Myocyte (in vitro differentiated cells): ENCODE results near the gene TEAD2. TPM values are rescaled to one million over a fixed set of nuclear protein-coding genes. Genes with fewer than 3 reads are reported as not detected.
A peak's percentile ranks its signal among the peaks of the same experiment; 100 is the strongest.
"Not testable (repeated sequence)": the region's sequence is repeated elsewhere in the genome, so short reads cannot be mapped to it uniquely, and the experiment has no call there.

Experiments
- DNase-seq: peaks from one replicate; pipeline ENCODE4 v3.0.0-alpha.2; 2012; ENCODE audit warnings: low read depth
- total RNA-seq: library from RNA; depleted of rRNA; stranded (reverse); fragments of >200 nt; gene quantifications from 2 replicates; pipeline ENCODE4 v1.2.3, GENCODE V29; 2014

TEAD2 gene
- total RNA-seq, 1 donor from 2014 or later = 43.8 TPM

DNA sequence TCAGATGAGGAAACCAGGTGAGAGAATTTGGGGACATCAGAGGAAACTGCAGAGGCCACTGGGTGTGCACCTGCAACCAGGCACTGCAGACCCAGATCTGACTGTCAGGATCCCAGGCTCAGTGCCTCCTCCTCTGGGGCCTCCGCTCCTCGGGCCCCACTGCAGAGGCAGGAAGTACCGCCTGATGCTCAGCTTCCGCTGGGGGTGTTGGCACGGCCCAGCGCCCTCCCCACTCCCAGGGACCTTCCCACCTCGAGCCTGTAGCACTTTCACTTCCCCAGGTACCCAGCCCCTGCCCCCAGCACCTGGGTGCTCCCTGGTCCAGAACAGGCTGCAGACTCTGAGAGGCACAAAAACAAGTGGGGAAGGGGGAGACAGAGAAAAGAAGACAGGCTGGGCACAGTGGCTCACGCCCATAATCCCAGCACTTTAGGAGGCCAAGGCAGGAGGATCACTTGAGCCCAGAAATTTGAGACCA lies 28.4 kb downstream of the TEAD2 start:
- DNase-seq = no peak

DNA sequence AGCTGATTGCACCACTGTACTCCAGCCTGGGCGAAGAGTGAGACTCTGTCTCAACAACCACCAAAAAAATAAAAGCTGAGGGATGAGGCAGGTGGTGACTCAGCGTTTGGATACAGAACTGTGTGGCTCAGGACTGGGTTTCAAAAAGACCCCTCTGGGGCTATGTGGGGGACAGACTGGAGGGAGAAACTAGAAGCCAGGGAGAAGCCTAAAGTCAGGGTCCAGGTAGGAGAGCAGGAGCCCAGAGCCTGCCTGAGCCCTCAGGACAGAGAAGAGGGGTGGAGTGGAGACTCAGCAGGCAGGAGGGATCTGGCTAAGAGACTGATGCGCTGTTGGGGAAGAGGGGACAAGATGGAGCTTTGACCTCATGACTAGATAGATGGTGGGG lies 28.8 kb downstream of the TEAD2 start:
- DNase-seq = no peak

DNA sequence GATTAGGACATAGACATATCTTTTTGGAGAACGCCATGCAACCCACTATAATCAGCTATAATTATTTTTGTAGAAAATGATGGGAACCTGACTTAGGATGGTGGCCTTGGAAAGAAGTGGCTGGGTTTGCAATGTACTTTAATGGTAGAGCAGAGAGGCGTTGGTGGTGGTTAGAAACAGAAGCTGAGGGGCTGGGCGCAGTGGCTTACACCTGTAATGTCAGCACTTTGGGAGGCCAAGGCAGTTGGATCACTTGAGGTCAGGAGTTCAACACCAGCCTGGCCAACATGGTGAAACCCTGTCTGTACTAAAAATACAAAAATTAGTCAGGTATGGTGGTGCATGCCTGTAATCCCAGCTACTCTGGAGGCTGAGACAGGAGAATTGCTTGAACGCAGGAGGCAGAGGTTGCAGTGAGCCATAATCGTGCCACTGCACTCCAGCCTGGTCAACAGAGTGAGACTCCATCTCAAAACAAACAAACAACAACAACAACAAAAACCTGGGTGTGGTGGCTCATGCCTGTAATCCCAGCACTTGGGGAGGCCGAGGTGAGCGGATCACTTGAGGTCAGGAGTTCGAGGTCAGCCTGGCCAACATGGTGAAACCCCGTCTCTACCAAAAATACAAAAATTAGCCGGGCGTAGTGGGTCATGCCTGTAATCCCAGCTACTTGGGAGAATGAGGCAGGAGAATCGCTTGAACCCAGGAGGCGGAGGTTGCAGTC lies 29.4 kb downstream of the TEAD2 start:
- not testable (repeated sequence) for DNase-seq

DNA sequence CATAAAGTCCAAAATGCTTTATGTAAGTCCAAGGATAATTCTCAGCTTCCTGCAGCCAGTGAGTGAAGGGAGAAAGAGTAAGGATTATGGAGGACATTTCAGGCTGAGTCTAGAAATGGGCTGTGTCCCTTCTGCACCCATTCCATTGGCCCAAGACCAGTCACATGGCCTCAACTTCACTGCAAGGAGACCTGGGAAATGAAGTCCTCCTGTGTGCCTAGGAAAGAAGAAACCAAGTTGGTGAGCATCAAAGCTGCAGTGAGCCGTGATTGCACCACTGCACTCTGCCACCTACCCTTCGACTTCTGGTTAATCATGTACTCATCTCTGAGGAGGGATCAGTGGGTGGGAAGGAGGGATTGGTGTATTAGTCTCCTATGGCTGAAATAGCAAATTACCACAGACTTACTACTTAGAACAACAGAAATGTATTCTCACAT lies 30.6 kb downstream of the TEAD2 start:
- peak; percentile 49 for DNase-seq

DNA sequence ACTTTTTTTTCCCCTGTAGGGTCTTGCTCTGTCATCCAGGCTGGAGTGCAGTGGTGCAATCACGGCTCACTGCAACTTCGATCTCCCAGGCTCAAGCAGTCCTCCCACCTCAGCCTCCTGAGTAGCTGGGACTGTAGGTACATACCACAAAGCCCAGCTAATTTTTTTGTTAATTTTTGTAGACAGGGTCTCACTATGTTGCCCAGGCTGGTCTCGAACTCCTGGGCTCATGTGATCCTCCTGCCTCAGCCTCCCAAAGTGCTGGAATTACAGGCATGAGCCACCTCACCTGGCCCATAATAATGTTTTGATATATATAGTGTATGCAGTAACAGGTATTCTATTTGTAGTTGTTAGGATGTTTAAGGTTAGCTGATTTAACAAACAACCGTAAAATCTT lies 31.0 kb downstream of the TEAD2 start:
- DNase-seq = not testable (repeated sequence)

DNA sequence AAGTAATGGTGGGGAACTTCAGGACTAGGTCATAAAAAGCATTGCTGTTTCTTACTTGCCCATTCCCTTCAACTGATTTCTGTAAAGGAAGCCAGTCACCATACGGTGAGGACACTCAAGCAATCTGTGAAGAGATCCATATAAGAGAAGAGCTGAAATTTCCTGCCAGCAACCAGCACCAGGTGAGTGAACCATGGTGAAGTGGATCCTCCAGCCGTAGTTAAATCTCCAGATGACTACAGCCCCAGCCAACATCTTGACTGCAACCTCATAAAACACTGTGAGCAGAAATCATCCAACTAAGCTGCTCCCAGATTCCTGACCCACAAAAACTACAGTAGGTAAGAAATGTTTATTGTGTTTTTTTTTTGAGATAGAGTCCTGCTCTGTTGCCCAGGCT lies 33.5 kb downstream of the TEAD2 start:
- no peak for DNase-seq

DNA sequence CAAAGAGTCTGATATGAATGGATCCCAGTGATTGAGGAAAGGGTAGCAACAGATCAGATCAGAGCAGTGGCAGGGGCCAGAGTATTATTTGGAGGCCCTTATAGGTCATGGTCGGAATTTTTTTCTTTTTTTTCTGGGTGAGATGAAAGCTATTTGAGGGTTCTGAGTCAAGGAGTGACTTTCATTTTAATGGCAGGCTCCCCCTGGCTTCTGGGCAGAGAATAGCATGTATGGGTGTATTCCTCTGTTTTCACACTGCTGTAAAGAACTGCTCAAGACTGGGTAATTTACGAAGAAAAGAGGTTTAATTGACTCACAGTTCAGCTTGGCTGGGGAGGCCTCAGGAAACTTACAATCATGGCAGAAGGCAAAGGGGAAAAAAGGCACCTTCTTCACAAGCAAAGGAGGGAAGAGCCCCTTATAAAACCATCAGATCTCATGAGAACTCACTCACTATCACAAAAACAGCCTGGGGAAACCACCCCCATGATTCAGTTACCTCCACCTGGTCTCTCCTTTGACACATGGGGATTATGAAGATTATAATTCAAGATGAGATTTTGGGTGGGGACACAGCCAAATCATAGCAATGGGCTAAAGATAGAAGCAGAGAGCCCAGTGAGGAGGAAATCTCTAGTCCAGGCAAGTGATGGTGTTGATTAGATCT lies 34.2 kb downstream of the TEAD2 start:
- DNase-seq = peak; percentile 50

DNA sequence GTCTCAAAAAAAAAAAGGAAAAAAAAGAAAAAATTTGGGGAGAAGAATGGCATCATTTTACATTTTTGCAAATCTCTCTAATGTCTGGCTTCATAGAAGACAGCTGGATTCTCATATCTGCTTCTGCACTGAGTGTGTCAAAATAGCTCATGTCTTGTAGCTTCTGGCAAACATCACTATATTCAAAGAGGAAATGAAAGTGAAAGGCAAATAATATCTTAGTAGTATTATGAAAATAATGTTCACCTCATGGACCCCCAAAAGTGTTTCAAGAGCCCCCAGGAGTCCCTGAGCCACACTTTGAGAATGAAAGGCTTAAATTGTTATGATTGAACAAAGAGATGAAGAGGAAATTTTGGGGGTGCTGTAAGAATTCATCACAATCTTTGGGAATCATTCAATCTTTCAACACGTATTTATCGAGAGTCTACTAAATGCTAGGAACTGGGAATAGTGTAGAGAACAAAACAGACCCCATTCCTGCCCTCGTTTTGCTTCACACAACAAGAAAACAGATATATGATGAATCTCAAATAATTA lies 36.0 kb downstream of the TEAD2 start:
- DNase-seq = no peak

DNA sequence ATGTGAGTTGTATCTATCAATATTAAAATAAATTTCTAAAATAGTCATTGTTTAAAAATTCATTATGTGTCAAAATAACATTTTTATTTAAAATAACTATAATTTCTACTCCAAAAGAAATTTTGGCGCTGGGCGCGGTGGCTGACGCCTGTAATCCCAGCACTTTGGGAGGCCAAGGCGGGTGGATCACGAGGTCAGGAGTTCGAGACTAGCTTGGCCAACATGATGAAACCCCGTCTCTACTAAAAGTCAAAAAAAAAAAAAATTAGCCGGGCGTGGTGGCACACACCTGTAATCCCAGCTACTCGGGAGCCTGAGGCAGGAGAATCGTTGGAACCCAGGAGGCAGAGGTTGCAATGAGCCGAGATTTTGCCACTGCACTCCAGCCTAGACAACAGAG lies 36.5 kb downstream of the TEAD2 start:
- DNase-seq = not testable (repeated sequence)

DNA sequence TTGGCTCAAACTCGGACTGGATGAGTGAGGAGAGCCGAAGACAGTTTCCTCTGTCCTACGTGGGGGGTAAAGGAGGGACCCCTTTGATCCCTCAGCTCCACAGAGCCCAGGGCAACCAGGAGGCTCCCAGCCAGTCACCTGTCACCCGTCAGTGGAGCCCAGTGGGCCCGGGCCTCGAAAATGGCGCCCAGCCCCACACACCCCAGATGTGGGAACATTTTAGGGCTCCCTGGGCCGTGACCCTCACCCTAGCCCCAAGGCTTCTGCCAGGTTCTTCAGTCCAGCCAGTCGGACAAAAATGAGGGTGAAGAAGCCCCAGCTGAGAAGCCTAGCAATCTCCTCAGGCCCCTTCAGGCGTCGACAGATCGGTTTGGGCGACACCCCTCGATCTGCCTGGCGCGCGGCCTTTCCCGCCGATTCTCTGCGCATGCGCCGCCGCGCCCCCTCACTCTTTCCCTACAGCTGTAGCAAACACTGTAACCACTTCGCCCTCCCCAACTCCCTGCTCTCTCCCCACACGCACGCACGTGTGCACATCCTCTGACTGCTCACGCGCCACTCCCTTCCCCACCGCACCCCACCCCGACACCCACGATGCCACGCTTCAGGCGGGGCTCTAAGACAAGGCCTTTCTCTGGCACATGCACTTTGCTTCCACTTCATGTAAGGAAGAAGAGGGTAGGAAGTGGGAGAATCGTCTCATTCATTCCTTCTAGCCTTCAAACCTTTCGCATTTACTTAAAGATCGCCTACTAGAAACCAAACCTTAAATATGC lies 37.2 kb downstream of the TEAD2 start, which contains the start of gene SLC6A16:
SLC6A16 (minus strand) TSS at position 391 of the 776 bp plus-strand sequence. CDS start 13,844 bp downstream, outside the sequence.
- DNase-seq = no peak

DNA sequence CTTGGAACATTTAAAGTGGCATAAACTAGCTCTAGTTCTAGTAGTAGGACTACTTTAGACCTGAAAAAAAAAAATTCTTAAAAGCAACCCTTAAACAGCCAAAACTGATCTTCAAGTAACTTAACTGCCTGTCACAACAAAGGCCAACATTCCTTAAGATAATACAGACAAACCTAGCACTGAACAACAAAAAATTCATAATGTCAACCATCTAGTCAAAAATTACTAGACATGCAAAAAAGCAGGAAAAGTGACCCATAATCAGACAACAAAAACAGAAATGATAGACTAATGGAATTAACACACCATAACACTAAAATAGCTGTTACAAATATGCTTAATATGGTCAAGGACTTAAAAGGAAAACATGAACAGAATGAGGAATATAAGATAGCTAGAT lies 43.9 kb downstream of the TEAD2 start:
- no peak for DNase-seq

DNA sequence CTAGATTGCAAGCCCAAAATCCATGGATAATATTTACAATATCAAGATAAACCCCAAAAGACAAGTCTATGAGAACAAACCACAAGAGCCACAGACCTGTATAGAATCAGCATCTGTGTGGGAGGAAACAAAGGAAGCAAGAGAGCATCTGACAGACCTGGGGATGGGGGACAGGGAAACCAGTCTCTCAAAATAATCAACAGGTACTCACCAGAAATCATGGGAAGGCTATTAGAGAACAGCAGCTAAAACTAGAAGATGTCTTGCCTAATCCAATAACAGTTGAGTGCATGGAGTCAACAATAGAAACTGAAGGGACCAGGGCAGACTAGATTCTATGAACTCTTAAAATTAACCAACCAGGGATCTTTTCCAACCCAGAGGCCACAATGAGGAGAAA lies 45.9 kb downstream of the TEAD2 start:
- DNase-seq = no peak

DNA sequence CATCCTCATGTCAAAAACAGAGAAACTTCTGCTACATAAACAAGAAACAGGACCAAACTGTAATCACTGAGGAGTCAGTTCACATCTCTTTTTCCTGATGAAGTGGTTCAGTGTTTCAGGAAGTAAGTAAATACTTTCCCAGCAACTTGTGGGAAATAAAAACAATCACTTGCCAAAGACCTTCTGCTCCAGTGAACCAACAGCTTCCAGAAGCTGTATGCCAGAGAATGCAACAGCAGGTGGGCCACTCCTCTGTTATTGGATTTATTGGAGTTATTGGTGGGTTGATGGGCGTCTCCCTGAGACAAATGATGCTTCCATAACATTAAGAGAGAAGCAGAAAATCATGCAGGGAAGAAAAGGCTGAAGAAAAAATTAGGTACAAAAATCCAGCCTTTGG lies 47.1 kb downstream of the TEAD2 start:
- DNase-seq = no peak

DNA sequence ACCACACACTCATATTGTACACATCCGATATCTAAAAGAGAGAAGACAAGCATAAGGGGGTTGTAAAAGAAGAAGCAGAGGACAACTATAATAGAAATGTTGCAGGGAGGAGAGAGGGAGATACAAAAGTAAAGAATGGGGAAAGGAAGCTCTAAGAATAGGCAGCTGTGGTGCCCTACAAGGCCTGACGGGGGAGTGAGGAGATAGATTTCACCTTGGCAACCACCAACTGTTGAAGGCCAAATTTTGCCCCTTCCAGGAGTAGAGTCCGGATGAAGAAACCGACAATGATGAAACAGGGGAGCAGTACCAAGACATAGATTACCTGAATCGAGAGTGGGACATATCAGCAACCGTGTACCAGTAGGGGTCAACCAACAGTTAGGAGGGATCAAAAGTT lies 53.1 kb downstream of the TEAD2 start:
- no peak for DNase-seq

DNA sequence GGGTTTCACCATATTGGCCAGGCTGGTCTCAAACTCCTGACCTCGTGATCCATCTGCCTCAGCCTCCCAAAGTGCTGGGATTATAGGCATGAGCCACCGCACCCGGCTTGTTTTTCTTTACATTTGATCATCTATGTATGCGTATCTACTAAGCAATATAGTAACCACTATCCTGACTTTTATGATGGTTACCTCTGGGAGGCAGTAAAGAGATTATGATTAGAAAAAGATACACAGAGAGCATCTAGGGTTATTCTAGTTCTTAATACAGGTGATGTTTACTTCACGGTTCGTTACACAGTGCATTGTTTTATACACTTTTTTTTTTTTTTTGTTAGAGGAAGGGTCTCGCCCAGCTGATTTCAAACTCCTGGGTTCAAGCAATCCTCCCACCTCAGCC lies 55.5 kb downstream of the TEAD2 start:
- DNase-seq = not testable (repeated sequence)

DNA sequence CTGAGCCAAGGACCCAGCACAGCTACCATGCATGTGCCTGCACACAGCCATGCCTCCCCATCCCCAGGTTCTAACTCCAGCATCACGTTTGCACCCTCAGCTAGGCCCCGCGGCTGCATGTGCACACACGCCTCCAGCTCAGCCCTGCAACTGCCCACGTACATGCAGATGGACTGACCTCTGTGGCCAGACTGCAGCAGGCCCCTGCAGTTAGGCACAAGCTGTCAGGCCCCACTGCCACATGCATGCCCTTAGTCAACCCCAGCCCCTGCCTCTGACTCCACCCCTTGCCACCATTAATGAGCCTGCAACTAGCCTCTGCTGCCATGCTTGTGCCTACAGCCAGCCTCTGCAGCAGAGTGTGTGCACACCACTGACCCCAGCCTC lies 60.4 kb downstream of the TEAD2 start:
- DNase-seq = no peak

DNA sequence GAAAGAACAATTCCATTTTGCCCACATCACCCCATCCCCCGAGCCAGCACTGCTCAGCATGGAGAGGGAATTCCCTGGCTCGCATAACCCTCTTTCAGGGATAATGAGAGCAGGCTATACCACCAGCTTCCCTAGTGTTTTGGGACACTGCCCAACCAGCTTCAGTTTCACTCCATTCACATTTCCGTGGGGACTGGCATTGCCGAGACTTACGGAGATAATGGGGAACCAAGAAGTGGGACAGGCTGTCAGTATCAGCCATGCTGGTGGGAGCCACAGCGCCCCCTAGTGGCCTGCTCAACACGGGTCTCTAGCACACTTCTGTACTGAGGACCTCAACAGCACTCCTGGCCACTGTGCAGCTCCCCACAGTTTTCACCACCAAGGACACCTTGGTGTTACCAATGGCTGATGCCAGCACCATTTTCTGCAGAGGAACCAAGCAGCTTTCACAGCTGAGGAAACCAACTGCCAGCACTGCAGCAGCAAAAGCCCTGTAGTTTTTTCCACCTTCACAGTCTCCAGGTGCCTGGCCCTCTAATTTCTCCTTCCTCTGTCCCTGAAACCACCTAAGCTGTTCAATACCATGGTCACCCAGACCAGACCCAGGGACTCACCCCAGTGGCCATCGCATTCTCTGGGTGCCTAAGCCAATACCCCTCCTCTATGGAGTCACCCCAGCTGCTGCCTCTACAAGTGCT lies 60.9 kb downstream of the TEAD2 start:
- DNase-seq = peak; percentile 43

DNA sequence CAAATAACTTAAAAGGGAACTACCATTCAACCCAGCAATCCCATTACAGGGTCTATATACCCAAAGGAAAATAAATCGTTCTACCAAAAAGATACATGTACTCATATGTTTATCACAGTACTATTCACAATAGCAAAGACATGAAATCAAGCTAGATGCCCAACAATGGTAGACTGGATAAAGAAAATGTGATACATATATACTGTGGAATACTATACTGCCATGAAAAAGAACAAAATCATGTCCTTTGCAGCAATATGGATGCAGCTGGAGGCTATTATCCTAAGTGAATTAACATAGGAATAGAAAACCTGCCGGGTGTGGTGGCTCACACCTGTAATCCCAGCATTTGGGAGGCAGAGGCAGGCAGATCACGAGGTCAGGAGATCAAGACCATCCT lies 63.6 kb downstream of the TEAD2 start:
- not testable (repeated sequence) for DNase-seq

DNA sequence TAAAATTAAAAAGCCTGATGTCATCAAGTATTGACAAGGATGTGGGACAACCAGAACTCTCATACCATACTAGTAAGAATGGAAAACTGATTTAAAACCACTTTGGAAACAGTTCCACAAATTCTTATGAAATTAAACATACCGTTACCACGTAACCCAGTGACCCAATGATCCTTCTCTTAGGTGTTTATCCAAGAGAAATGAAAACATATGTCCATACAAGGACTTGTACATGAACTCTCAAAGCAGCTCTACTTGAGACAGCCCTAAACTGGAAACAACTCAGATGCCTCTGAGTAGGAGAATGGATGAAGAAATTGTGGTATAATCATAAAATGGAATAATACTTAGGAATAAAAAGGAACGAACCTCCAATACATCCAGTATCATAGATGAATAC lies 64.8 kb downstream of the TEAD2 start:
- DNase-seq = no peak

DNA sequence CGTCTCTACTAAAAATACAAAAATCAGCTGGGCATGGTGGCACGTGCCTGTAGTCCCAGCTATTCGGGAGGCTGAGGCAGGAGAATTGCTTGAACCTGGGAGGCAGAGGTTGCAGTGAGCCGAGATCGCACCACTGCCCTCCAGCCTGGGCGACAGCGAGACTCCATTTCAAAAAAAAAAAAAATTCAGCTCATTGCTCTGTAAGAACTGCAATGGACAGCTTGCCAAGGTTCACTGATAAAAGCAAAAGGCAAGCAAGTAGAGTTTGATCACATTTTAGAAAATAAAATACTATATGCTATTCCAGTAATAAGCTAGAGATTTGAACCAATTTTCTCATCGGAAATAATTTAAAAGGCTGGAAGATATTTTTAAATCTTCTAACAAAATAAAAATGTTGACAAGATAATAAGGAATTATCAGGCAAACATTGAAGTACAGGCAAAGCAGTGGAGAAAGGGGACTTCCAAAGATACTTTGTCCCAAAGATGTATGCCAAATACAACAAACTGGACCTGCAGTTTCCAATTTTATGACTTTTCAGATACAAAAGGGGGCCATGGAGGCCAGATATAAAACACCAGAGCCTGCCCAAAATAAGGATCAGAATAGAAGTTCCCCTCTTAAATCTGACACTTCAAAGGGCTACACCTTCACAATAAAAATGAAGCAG lies 66.9 kb downstream of the TEAD2 start:
- no peak for DNase-seq
